Measurements from ENCODE around the gene C2CD4B. TPM values are rescaled to one million over a fixed set of nuclear protein-coding genes. Genes with fewer than 3 reads are reported as not detected.

The C2CD4B gene
- total RNA-seq, 1 experiment from 2014 or later, result not detected

DNA sequence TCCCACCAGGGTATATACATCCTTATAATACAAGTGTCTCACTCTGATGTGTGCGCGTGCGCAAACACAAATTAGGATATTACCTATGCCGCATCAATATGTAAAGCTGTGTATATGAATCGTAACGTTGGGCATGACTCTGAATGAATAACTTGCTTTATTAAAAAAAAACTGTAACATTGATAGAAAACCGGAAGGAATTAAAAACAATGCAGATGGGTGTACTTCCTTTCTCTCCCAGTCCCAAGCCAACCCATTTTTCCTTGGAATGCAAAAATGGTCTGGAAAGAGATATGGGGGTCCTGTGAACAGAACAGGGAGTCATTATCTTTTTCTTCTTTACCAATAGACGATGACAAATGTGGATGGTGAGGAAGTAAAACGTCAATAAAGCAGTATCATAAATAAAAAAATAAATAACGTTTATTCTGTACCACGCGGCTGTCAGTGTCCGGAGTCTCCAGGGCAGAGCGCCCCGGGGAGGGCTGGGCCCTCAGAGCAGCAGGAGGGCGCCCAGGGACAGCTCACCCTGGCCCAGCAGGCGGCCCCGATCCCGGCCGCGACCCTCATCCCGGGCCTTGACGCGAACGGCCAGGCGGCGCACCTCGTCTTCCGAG lies 1.6 kb downstream of the C2CD4B start:
- in situ Hi-C loops (cut with HindIII; ENCODE audit: low pct_unique_long_range_greater_than_20kb, low sequenced_read_pairs), result no loop called here

GRCh38 chr15:62153228-62153627 lies 11.9 kb downstream of the C2CD4B start:
- in situ Hi-C loops (cut with HindIII; ENCODE audit: low pct_unique_long_range_greater_than_20kb, low sequenced_read_pairs), result no loop called here
- DNase-seq (ENCODE audit: low read depth), result no peak

More for the DNA sequence above, 1.6 kb downstream of the C2CD4B start:
- DNase-seq (ENCODE audit: low read depth), result no peak

- no peak for DNase-seq (ENCODE audit: low read depth)
- in situ Hi-C loops (cut with HindIII; ENCODE audit: low pct_unique_long_range_greater_than_20kb, low sequenced_read_pairs), result no loop called here
These were observed 14.6 kb downstream of the C2CD4B start for GRCh38 chr15:62150445-62150844.

GRCh38 chr15:62149729-62150128 lies 15.4 kb downstream of the C2CD4B start:
- in situ Hi-C loops (cut with HindIII; ENCODE audit: low pct_unique_long_range_greater_than_20kb, low sequenced_read_pairs), result no loop called here
- no peak for DNase-seq (ENCODE audit: low read depth)

DNA sequence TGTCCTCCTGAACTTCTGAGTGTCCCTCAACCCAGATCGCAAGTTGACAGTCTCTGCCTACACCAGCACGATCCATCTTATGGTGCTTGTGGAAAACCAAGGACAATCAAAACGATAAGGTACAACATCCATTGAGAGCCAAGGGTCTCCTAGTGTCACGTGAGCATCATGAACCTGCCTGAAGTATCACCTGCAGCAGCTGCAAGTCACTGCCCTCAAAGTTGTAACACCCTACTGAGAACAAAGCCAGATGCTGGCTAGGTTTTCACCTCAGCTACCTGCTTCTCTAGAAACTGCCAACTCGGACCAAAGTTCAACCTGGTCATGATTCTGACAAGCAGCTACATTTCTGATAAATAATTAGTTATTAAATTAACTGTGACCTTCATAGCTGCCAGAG lies 17.5 kb downstream of the C2CD4B start:
- no peak for DNase-seq (ENCODE audit: low read depth)
- in situ Hi-C loops (cut with HindIII; ENCODE audit: low pct_unique_long_range_greater_than_20kb, low sequenced_read_pairs), result no loop called here

DNA sequence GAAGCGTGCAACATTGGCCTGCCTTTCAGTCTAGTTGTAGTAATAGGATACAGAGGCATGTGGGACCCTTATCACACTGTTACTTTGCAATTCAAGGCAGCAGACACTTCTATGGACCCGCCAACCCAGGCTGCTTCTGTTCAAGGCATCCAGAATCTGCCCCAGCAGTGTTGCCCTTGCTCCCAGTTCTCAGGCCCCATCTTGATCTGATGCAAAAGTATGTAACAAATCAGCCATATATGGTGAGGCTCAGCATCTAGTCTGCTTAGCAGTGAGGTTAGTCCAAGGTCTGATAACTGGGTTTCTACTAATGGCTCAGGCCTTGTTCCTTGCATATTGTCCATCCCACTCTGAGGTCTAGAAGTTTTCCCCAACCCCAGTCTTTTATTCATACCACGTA lies 17.9 kb downstream of the C2CD4B start:
- no peak for DNase-seq (ENCODE audit: low read depth)
- in situ Hi-C loops (cut with HindIII; ENCODE audit: low pct_unique_long_range_greater_than_20kb, low sequenced_read_pairs), result no loop called here

- DNase-seq (ENCODE audit: low read depth), result no peak
- in situ Hi-C loops (cut with HindIII; ENCODE audit: low pct_unique_long_range_greater_than_20kb, low sequenced_read_pairs), result no loop called here
These were observed 19.9 kb downstream of the C2CD4B start for GRCh38 chr15:62145015-62145735.

DNA sequence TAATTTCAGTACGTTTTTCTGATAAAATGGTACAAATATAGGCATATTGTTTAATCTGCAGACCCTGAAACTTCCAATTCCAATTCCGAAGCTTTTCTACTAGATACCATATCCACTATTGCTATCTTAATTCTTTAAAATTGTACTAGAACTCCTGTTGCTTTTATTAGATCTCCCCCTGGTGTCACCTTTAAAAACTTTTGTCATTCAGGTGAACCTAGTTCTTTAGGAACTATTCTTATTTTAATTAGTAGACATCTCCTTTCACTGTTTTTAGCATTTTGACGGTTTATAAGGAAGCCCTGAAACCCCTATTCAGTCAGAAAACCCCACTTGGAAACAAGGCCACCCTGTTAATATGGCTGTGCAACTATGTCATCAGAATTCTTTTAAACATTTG lies 22.3 kb downstream of the C2CD4B start:
- in situ Hi-C loops (cut with HindIII; ENCODE audit: low pct_unique_long_range_greater_than_20kb, low sequenced_read_pairs), result no loop called here
- DNase-seq (ENCODE audit: low read depth), result no peak

DNA sequence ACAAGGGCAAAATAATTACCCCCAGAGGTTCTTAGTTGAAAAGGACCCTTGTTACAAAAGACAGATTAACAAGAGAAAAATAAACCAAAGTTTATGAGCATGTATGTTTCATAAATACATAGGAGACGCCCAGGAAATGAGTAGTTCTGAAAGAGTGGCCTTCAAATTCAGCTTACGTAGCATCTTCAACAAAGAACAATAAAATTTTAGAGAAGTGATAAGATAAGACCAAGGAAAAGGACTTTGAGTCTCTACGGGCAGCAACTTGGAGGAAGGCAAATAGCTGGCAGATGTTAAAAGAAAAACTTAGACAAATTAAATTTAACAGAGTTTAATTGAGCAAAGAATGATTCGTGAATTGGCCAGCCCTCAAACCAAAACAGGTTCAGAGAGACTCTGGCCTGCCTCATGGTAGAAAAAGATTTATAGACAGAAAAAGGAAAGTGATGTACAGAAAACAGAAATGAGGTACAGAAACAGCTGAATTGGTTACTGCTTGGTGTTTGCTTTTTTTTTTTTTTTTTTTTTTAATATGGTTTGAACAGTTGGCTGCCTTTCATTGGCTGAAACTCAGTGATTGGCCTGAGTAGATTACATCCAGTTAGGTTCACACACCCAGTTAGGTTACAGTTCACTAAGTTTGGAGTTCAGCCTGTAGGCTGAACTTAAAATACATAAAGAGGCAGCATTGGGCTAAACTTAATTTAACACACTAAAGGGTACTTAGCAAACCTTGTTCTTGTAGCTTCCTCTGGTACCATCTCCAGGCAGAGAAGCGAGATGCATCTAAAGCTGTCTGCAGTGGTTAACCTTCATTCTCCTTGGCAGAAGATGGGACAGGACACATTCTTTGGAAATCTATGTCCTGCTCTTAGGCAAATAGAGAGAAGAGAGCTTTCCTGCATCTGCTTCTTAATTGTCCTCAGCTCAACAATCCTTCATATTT lies 23.2 kb downstream of the C2CD4B start:
- peak; percentile 38 for DNase-seq (ENCODE audit: low read depth)
- in situ Hi-C loops (cut with HindIII; ENCODE audit: low pct_unique_long_range_greater_than_20kb, low sequenced_read_pairs), result no loop called here

GRCh38 chr15:62141200-62141599 lies 23.9 kb downstream of the C2CD4B start:
- in situ Hi-C loops (cut with HindIII; ENCODE audit: low pct_unique_long_range_greater_than_20kb, low sequenced_read_pairs), result no loop called here
- DNase-seq (ENCODE audit: low read depth), result no peak

- peak; percentile 48 for DNase-seq (ENCODE audit: low read depth)
- in situ Hi-C loops (cut with HindIII; ENCODE audit: low pct_unique_long_range_greater_than_20kb, low sequenced_read_pairs), result no loop called here
These were observed 27.0 kb downstream of the C2CD4B start for GRCh38 chr15:62138124-62138523.

GRCh38 chr15:62136911-62137865 lies 27.9 kb downstream of the C2CD4B start:
- peak; percentile 59 for DNase-seq (ENCODE audit: low read depth)
- in situ Hi-C loops (cut with HindIII; ENCODE audit: low pct_unique_long_range_greater_than_20kb, low sequenced_read_pairs), result no loop called here

GRCh38 chr15:62135532-62136134 lies 29.5 kb downstream of the C2CD4B start:
- DNase-seq (ENCODE audit: low read depth), result peak; percentile 92
- in situ Hi-C loops (cut with HindIII; ENCODE audit: low pct_unique_long_range_greater_than_20kb, low sequenced_read_pairs), result no loop called here

DNA sequence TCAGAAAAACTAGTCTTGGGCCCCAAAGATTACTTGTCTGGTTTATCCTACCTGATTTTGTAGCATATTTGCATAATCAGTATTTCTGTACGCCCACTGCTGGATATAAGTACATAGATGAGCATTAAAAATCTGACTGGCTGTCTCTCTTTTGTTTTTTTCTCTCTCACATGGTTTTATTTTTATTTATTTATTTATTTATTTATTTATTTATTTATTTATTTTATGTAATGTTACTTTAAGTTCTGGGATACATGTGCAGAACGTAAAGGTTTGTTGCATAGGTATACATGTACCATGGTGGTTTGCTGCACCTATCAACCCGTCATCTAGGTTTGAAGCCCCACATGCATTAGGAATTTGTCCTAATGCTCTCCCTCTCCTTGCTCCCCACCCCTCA lies 31.9 kb downstream of the C2CD4B start:
- no peak for DNase-seq (ENCODE audit: low read depth)
- in situ Hi-C loops (cut with HindIII; ENCODE audit: low pct_unique_long_range_greater_than_20kb, low sequenced_read_pairs), result no loop called here

GRCh38 chr15:62128916-62129315 lies 36.2 kb downstream of the C2CD4B start:
- in situ Hi-C loops (cut with HindIII; ENCODE audit: low pct_unique_long_range_greater_than_20kb, low sequenced_read_pairs), result no loop called here
- DNase-seq (ENCODE audit: low read depth), result no peak

DNA sequence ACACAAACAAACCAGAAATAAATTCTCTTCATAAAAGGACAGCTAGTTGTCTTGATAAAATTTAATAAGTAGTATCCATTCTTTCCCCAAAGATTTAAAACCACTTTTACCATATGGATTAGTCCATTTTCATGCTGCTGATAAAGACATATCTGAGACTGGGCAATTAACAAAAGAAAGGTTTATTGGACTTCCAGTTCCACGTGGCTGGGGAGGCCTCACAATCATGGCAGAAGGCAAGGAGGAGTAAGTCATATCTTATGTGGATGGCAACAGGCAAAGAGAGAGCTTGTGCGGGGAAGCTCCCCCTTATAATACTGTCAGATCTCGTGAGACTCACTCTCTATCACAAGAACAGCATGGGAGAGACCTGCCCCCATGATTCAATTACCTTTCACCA lies 38.7 kb downstream of the C2CD4B start:
- no peak for DNase-seq (ENCODE audit: low read depth)
- in situ Hi-C loops (cut with HindIII; ENCODE audit: low pct_unique_long_range_greater_than_20kb, low sequenced_read_pairs), result no loop called here

DNA sequence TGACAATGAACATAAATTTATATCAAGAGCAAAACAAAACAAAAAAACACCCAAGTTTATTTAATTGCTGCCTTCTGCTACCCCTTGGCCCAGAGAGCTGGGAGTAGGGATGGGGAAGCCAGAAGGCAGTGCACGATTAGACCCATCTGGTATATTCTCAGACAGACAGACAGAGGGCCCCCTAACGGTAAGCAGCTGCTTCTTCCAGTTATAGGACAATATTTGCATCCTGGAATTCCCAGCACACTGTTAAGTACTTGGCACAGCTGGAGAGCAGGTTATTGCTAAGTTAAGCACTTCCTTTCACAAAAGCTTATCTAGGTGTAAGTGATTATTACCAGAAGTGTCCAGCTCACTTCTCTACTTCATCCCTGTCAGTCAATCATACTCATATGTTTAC lies 39.3 kb downstream of the C2CD4B start:
- no peak for DNase-seq (ENCODE audit: low read depth)

DNA sequence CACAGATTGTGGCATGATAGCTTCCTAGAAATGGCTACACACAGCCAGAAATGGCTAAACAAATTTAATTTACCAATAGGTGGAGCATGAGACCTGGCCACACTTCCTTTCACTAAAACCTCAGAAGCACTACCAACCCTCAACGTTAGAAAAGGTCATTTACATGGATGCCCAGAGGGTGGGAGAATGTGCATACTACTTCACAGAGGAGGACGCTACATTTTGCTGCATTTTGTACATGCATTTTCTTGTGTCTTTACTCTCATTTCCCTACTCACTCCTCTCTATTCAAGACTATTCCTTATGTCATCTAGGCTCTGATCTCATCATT lies 40.1 kb downstream of the C2CD4B start:
- in situ Hi-C loops (cut with HindIII; ENCODE audit: low pct_unique_long_range_greater_than_20kb, low sequenced_read_pairs), result no loop called here
- no peak for DNase-seq (ENCODE audit: low read depth)

More for the DNA sequence above, 39.3 kb downstream of the C2CD4B start:
- in situ Hi-C loops (cut with HindIII; ENCODE audit: low pct_unique_long_range_greater_than_20kb, low sequenced_read_pairs), result no loop called here
